Pancreas (tissue), 10 donors: ENCODE data around the gene ZNF541. TPM values are rescaled to one million over a fixed set of nuclear protein-coding genes. Genes with fewer than 3 reads are reported as not detected.
A peak's percentile ranks its signal among the peaks of the same experiment; 100 is the strongest.

ENCODE experiments used
- ATAC-seq, 4 donors: fragments of 200-7000 bp; cut with Tn5 transposase; one replicate each; pipeline versions ENCODE4 v1.8.0 to v1.9.1; 2020; ENCODE audit warnings: mild to moderate bottlenecking in 4 of 4, moderate library complexity in 4 of 4
- DNase-seq, 6 donors: peaks; one replicate each; pipeline ENCODE4 v3.0.0-alpha.2; 2020
- FAIRE-seq: peaks from 2 replicates; lab custom pipeline; 2012; peaks lifted over from hg19 to GRCh38; lab: Jason Lieb, UNC
- H3K27ac ChIP-seq, 4 donors: fragments of 200-600 bp; sonication (generic); 1 replicate in 3 of 4; 2 replicates in 1 of 4; pipeline versions ENCODE4 v1.5.0 to v1.8.0; 2020
- H3K27me3 ChIP-seq, 4 donors: fragments of 200-600 bp; one replicate each; pipeline ENCODE4 v1.8.0; 2021
- H3K36me3 ChIP-seq, 3 donors: fragments of 200-600 bp; sonication (generic) in 1 of 3; one replicate each; pipeline versions ENCODE4 v1.5.0 to v1.8.0; 2020 to 2021
- H3K4me1 ChIP-seq, 3 donors: fragments of 200-600 bp; one replicate each; pipeline ENCODE4 v1.8.0; 2021
- H3K4me3 ChIP-seq, 4 donors: fragments of 200-600 bp; sonication (generic) in 2 of 4; one replicate each; pipeline versions ENCODE4 v1.5.0 to v1.8.0; 2020 to 2021
- H3K9me3 ChIP-seq, 4 donors: fragments of 200-600 bp; one replicate each; pipeline ENCODE4 v1.8.0; 2021
- CTCF ChIP-seq, 4 donors: fragments of 200-600 bp; sonication (generic) in 3 of 4; IDR thresholded peaks; one replicate each; pipeline versions ENCODE4 v1.5.0 to v1.8.0; 2021; ENCODE audit warnings: antibody characterized with exemption in 4 of 4
- WGBS, 2 donors: extraction: QIAGEN DNeasy Blood & Tissue Kit; methylation state at CpG; one replicate each; pipeline ENCODE4 v1.1.7; 2013; 5-methylcytosine and 5-hydroxymethylcytosine counted together
- intact Hi-C, 3 donors: fragments of 100-400 bp; cut with DNase I; formaldehyde crosslinking; loops; one replicate each; pipeline versions ENCODE4 v1.11.1 to v1.14.2; 2022
- polyA plus RNA-seq, 2 donors: library from polyadenylated mRNA; stranded (reverse); fragments of 200-250 nt; gene quantifications; one replicate each; pipeline ENCODE4 v1.2.3, GENCODE V29; 2013
- total RNA-seq, 6 donors: library from RNA; stranded (reverse); fragmentation: NEBNext Ultra II Directional in 4 of 6; extraction: Animal tissue kit (Norgen Biotek cat#: 25700) in 4 of 6; gene quantifications; one replicate each; pipeline versions ENCODE4 v1.2.1 to v1.2.4, GENCODE V29; 2021 to 2023
- donor health status: healthy with polysubstance abuse.
- donor health status: DM: no; HTN: no; CAD: no; lungs with moderate emphysema.
- donor health status: DM: no; HTN: no; CAD: no.
- donor health status: control.
- donor health status: control.
- donor health status: Bipolar disorder and iron deficiency.
- donor health status: DM: yes; HTN: yes; CAD: no.
- donor health status: DM: no; HTN: no; CAD: no.
- donor health status: DM: no; HTN: no; CAD: no.
- donor health status: DM: yes; HTN: yes; CAD: no.

ZNF541 gene
- total and polyA plus RNA-seq, 8 donors = 0.06 to 0.63 (median 0.16) TPM; not detected in 1

- intact Hi-C loops = no loop called here
- H3K27ac ChIP-seq = no peak overlapping the region
- ATAC-seq = no peak
- H3K9me3 ChIP-seq = no peaks in the 10 kb centered on the region
- no peak for FAIRE-seq
- H3K36me3 ChIP-seq = no peaks in the 10 kb centered on the region
- no peak for DNase-seq
- TF ChIP-seq CTCF (IDR thresholded peaks at IDR 0.05) = no peak
- no peaks in the 10 kb centered on the region for H3K27me3 ChIP-seq
- H3K4me3 ChIP-seq = no peak overlapping the region
- 82 to 85% methylated on average over 7 of the region's 7 CpGs for WGBS, 2 donors
- peaks cover 7 to 18% (median 8%) of the 10 kb centered on the region in 3 donors for H3K4me1 ChIP-seq
Observed at GRCh38 chr19:47615230-47615629, 42.3 kb upstream of the ZNF541 start.

GRCh38 chr19:47614559-47614958 is 41.6 kb upstream of the ZNF541 start:
- H3K36me3 ChIP-seq = no peaks in the 10 kb centered on the region
- no peaks in the 10 kb centered on the region for H3K9me3 ChIP-seq
- TF ChIP-seq CTCF (IDR thresholded peaks at IDR 0.05) = no peak
- ATAC-seq (no peak), DNase-seq (no peak), FAIRE-seq (no peak)
- H3K4me1 ChIP-seq = peaks cover 7 to 18% (median 8%) of the 10 kb centered on the region in 3 donors
- H3K4me3 ChIP-seq = no peak overlapping the region
- intact Hi-C loops = no loop called here
- H3K27ac ChIP-seq = no peak overlapping the region
- H3K27me3 ChIP-seq = no peaks in the 10 kb centered on the region
- WGBS, 2 donors = 95 to 98% methylated on average over 10 of the region's 10 CpGs

- no peaks in the 10 kb centered on the region for H3K9me3 ChIP-seq
- FAIRE-seq (no peak), DNase-seq (no peak), ATAC-seq (no peak)
- H3K4me3 ChIP-seq = no peak overlapping the region
- no peak for TF ChIP-seq CTCF (IDR thresholded peaks at IDR 0.05)
- H3K27me3 ChIP-seq = no peaks in the 10 kb centered on the region
- H3K36me3 ChIP-seq = no peaks in the 10 kb centered on the region
- WGBS, 2 donors = 45 to 63% methylated on average over 3 of the region's 3 CpGs
- H3K27ac ChIP-seq = no peak overlapping the region
- intact Hi-C loops = no loop called here
- H3K4me1 ChIP-seq = peaks cover 7 to 18% (median 8%) of the 10 kb centered on the region in 3 donors
Observed at GRCh38 chr19:47614021-47614295, 41.0 kb upstream of the ZNF541 start.

DNA sequence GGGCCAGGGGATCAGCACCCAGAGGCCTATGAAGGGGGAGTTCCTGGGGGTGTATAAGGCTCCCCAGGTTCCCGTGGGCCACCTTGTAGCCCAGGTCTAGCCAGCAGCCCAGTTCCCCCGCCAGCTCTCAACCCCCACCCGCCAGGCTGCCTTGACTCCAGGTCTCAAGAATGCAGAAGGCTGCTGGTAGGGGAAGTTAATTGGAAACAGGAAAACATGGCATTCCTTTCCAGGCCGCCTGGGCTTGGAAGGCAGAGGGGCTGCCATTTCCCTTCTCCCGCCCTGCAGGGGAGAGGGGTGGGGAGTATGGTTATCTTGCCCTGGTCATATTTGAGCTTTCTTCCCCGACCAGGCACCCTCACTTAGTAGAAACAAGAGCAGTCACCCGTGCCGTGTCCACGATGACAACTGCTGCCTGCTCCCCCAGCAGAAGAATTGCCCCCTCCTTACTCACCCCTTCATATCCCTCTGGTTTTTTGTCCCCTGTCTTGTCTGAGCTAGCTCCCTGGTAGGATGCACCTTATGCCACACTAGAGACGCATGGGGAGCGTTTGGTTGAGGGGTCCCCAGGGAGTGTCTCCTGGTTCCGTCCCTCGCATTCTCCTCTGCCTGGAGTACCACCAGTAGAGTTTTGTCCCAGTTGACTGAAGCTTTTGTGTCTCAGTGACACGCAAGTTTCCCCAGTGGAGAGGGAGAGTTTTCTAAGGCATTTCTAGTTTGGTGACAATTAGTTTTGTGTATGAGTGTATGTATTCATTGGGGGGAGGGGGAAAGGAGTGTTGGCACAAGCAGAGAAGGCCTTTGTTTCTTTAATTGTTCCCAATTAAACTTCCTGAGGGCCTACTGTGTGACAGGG is 40.4 kb upstream of the ZNF541 start:
- Histone ChIP-seq H3K27me3 (no peaks in the 10 kb centered on the region), H3K36me3 (no peaks in the 10 kb centered on the region), H3K4me3 (no peak overlapping the region), H3K27ac (no peak overlapping the region), H3K9me3 (no peaks in the 10 kb centered on the region), H3K4me1 (peaks cover 4 to 13% (median 7%) of the 10 kb centered on the region in 3 donors)
- ATAC-seq (no peak), DNase-seq (no peak), FAIRE-seq (no peak)
- 72 to 73% methylated on average over 14 of the region's 14 CpGs for WGBS, 2 donors
- TF ChIP-seq CTCF (IDR thresholded peaks at IDR 0.05) = no peak
- intact Hi-C loops = no loop called here

DNA sequence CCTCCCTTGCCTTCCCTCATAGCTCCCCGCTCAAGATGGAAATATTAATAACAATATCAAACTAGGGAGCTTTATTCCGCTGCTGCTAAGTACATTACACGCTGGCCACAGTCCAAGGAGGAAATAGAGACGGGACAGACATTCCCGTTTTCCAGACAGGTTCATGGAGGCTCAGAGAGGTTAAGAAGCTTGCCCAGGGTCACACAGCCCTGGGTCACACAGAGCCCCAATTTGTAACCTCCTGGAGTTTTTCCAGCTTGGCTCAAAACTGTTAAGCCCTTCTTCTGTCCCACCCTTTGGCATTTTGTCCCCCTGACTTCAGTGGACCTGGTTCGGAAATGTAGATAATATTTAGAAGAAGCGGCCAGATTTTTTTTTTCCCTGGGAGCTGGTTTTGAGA is 38.0 kb upstream of the ZNF541 start:
- ATAC-seq (no peak), FAIRE-seq (no peak), DNase-seq (peak in 2 of 6 donors; percentile 26 to 37)
- WGBS, 2 donors = 31 to 44% methylated on average over 7 of the region's 7 CpGs
- no peak for TF ChIP-seq CTCF (IDR thresholded peaks at IDR 0.05)
- Histone ChIP-seq H3K27ac (peak overlapping the region in 1 of 4 donors; percentile 67), H3K4me3 (peak overlapping the region in 2 of 4 donors; percentile 98 to 100), H3K4me1 (peaks cover 4 to 10% (median 7%) of the 10 kb centered on the region in 3 donors), H3K36me3 (no peaks in the 10 kb centered on the region), H3K27me3 (no peaks in the 10 kb centered on the region), H3K9me3 (no peaks in the 10 kb centered on the region)
- intact Hi-C loops = no loop called here
